H9 (cell line): ENCODE data around the gene DPF3. TPM values are rescaled to one million over a fixed set of nuclear protein-coding genes. Genes with fewer than 3 reads are reported as not detected.

Experiments
- DNase-seq: peaks from one replicate; pipeline ENCODE4 v3.0.0-alpha.2; 2017
- H2AFZ ChIP-seq: one replicate; pipeline ENCODE4 v1.6.1; 2013; ENCODE audit warnings: mild to moderate bottlenecking, low read length, control low read depth, moderate library complexity
- H2AK5ac ChIP-seq: 2 replicates; pipeline ENCODE4 v1.6.1; 2013; ENCODE audit warnings: low read length, control low read depth, mixed read lengths; ENCODE audit not compliant: insufficient read length
- H2BK120ac ChIP-seq: one replicate; pipeline ENCODE4 v1.6.1; 2013; ENCODE audit warnings: low read depth, mild to moderate bottlenecking, low read length, control low read depth, inconsistent platforms; ENCODE audit not compliant: poor library complexity, severe bottlenecking
- H2BK12ac ChIP-seq: 2 replicates; pipeline ENCODE4 v1.6.1; 2013; ENCODE audit warnings: low read length, control low read depth, mixed read lengths, low read depth; ENCODE audit not compliant: insufficient read length
- H2BK15ac ChIP-seq: 2 replicates; pipeline ENCODE4 v1.6.1; 2013; ENCODE audit warnings: low read depth, low read length, control low read depth
- H2BK20ac ChIP-seq: one replicate; pipeline ENCODE4 v1.6.1; 2013; ENCODE audit warnings: low read depth, mild to moderate bottlenecking, low read length, control low read depth, inconsistent platforms; ENCODE audit not compliant: poor library complexity, severe bottlenecking
- H2BK5ac ChIP-seq: 2 replicates; pipeline ENCODE4 v1.6.1; 2013; ENCODE audit warnings: low read length, control low read depth, mixed read lengths; ENCODE audit not compliant: insufficient read length
- H3K14ac ChIP-seq: 2 replicates; pipeline ENCODE4 v1.6.1; 2013; ENCODE audit warnings: low read length, control low read depth; ENCODE audit not compliant: insufficient read depth
- H3K18ac ChIP-seq: 2 replicates; pipeline ENCODE4 v1.6.1; 2013; ENCODE audit warnings: low read depth, mild to moderate bottlenecking, mixed read lengths, low read length, control low read depth; ENCODE audit not compliant: insufficient read length
- H3K23ac ChIP-seq: 2 replicates; pipeline ENCODE4 v1.6.1; 2013; ENCODE audit warnings: low read length, control low read depth, mixed read lengths, low read depth; ENCODE audit not compliant: insufficient read length
- H3K23me2 ChIP-seq: 2 replicates; pipeline ENCODE4 v1.6.1; 2013; ENCODE audit warnings: low read depth, mild to moderate bottlenecking, mixed read lengths, low read length, control low read depth; ENCODE audit not compliant: insufficient read length, poor library complexity, severe bottlenecking
- H3K27ac ChIP-seq: 2 replicates; pipeline ENCODE4 v1.5.1; 2013; ENCODE audit warnings: low read length, control low read depth, mixed read lengths, low read depth; ENCODE audit not compliant: insufficient read length
- H3K27me3 ChIP-seq: 2 replicates; pipeline ENCODE4 v1.6.1; 2013; ENCODE audit warnings: low read length, control low read depth, inconsistent platforms; ENCODE audit not compliant: insufficient read depth
- H3K4ac ChIP-seq: 2 replicates; pipeline ENCODE4 v1.6.1; 2013; ENCODE audit warnings: low read depth, mild to moderate bottlenecking, control low read depth, inconsistent platforms, low read length, moderate library complexity
- H3K4me1 ChIP-seq: 2 replicates; pipeline ENCODE4 v1.6.1; 2013; ENCODE audit warnings: low read length, control low read depth, inconsistent platforms; ENCODE audit not compliant: insufficient read depth
- H3K4me2 ChIP-seq: 2 replicates; pipeline ENCODE4 v1.6.1; 2013; ENCODE audit warnings: low read length, control low read depth, mixed read lengths; ENCODE audit not compliant: insufficient read length, insufficient read depth
- H3K56ac ChIP-seq: 2 replicates; pipeline ENCODE4 v1.6.1; 2013; ENCODE audit warnings: low read depth, mild to moderate bottlenecking, mixed read lengths, low read length, control low read depth; ENCODE audit not compliant: insufficient read length
- H3K79me1 ChIP-seq: 2 replicates; pipeline ENCODE4 v1.6.1; 2013; ENCODE audit warnings: low read depth, mild to moderate bottlenecking, moderate library complexity, low read length, control low read depth, inconsistent platforms; ENCODE audit not compliant: insufficient read depth, poor library complexity, severe bottlenecking
- H3K79me2 ChIP-seq: 2 replicates; pipeline ENCODE4 v1.6.1; 2013; ENCODE audit warnings: low read length, control low read depth, inconsistent platforms; ENCODE audit not compliant: insufficient read depth
- H3K9ac ChIP-seq: 2 replicates; pipeline ENCODE4 v1.6.1; 2013; ENCODE audit warnings: low read length, control low read depth, mixed read lengths; ENCODE audit not compliant: insufficient read length; ENCODE audit errors: extremely low read depth
- H3K9me3 ChIP-seq: one replicate; pipeline ENCODE4 v1.6.1; 2013; ENCODE audit warnings: low read depth, low read length, inconsistent platforms; ENCODE audit not compliant: control insufficient read depth
- H3T11ph ChIP-seq: one replicate; pipeline ENCODE4 v1.6.1; 2013; ENCODE audit warnings: mild to moderate bottlenecking, low read length, control low read depth, inconsistent platforms
- H4K20me1 ChIP-seq: one replicate; pipeline ENCODE4 v1.6.1; 2013; ENCODE audit not compliant: control insufficient read depth, insufficient read length, insufficient read depth
- H4K5ac ChIP-seq: 2 replicates; pipeline ENCODE4 v1.6.1; 2013; ENCODE audit warnings: low read depth, mild to moderate bottlenecking, mixed read lengths, low read length, control low read depth; ENCODE audit not compliant: insufficient read length
- H4K8ac ChIP-seq: replicated peaks from 2 replicates; pipeline ENCODE4 v1.6.1; 2013; ENCODE audit warnings: low read length, control low read depth, mixed read lengths, low read depth; ENCODE audit not compliant: insufficient read length
- H4K91ac ChIP-seq: 2 replicates; pipeline ENCODE4 v1.6.1; 2013; ENCODE audit warnings: low read depth, mild to moderate bottlenecking, moderate library complexity, mixed read lengths, low read length, control low read depth; ENCODE audit not compliant: insufficient read length
- H3K27ac Mint-ChIP-seq, 3 experiments: 2 replicates in 2 of 3; 3 replicates in 1 of 3; pipeline ENCODE4 v1.8.0; 2020 to 2021; ENCODE audit warnings: mixed read lengths in 3 of 3, mild to moderate bottlenecking in 1 of 3, moderate library complexity in 1 of 3
- H3K27me3 Mint-ChIP-seq: 2 replicates; pipeline ENCODE4 v1.8.0; 2021; ENCODE audit warnings: low read depth, mild to moderate bottlenecking, moderate library complexity, mixed read lengths
- H3K36me3 Mint-ChIP-seq, 3 experiments: 2 replicates in 2 of 3; 3 replicates in 1 of 3; pipeline ENCODE4 v1.8.0; 2020 to 2021; ENCODE audit warnings: low read depth in 3 of 3, mixed read lengths in 3 of 3; ENCODE audit not compliant: insufficient read depth in 1 of 3
- H3K4me1 Mint-ChIP-seq, 2 experiments: 2 replicates each; pipeline ENCODE4 v1.8.0; 2020; ENCODE audit warnings: mixed read lengths in 2 of 2
- H3K4me3 Mint-ChIP-seq, 2 experiments: 2 replicates in 1 of 2; 3 replicates in 1 of 2; pipeline ENCODE4 v1.8.0; 2020 to 2021; ENCODE audit warnings: mild to moderate bottlenecking in 2 of 2, mixed read lengths in 2 of 2, moderate library complexity in 1 of 2
- H3K9me3 Mint-ChIP-seq, 2 experiments: 2 replicates in 1 of 2; 3 replicates in 1 of 2; pipeline ENCODE4 v1.8.0; 2020; ENCODE audit warnings: mild to moderate bottlenecking in 2 of 2, mixed read lengths in 2 of 2, moderate library complexity in 1 of 2
- WGBS: extraction: QIAGEN DNeasy Blood & Tissue Kit; methylation state at CpG from one replicate; pipeline ENCODE4 v1.1.7; 2013; ENCODE audit warnings: missing lambda C conversion rate, low lambda C conversion rate, mixed read lengths; ENCODE audit not compliant: insufficient read length; ENCODE audit errors: extremely low coverage; 5-methylcytosine and 5-hydroxymethylcytosine counted together
- total RNA-seq: library from RNA; stranded (reverse); gene quantifications from 2 replicates; pipeline ENCODE4 v1.2.1, GENCODE V29; 2021
- TF ChIP-seq, protein P1 (sequence below): fragments of 200-600 bp; sonication (generic); conservative IDR thresholded peaks from 3 replicates; pipeline ENCODE4 v1.8.0; 2021; ENCODE audit warnings: antibody characterized with exemption, mild to moderate bottlenecking

Gene DPF3
- total RNA-seq, 1 experiment from 2014 or later = not detected

DNA sequence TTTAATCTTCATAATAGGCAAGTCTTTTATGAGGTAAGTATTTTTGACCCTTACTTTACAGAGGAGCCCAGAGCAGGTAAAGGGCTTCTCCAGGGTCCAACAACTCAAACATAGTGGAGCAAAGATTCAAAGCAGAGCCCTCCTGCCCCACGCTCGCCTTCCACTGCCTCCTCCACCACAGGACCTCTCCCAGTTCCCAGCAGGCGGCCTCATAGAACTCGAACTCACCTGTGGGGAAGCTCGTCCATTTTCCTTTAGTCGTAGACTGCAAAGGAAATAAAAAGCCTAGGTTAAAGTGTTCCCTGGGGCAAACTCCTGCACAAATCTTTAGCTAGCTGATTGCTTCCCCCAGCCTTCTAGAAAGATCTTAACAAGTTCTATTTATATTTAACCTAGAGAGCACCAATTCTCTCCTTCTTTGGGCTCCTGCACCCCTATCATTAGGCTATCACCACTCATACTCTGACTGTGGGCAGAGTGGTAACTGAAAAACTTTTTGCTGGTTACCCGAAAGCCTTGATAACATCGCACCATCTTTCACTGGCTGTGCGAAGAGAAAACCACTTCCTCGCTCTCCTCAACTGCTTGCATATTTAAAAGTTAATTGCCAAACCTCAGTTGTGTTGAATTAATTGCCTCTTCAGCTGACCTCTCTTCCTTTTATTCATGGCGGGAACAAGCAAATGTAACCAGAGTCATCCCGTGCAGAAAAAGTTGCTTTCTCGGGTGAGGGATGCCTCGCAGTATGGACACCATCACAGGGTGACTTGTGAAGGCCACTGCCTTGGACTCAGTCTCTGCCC lies 299.6 kb downstream of the DPF3 start:
- H3K9ac ChIP-seq = no peak overlapping the region
- H4K91ac ChIP-seq = no peak overlapping the region
- no peak overlapping the region for H2BK15ac ChIP-seq
- no peaks in the 10 kb centered on the region for H3K79me1 ChIP-seq
- no peak overlapping the region for H2BK120ac ChIP-seq
- H2BK20ac ChIP-seq = no peak overlapping the region
- no CpG with 5 or more reads among the region's 14 CpGs for WGBS
- H3K27me3 ChIP-seq = no peaks in the 10 kb centered on the region
- H2BK12ac ChIP-seq = no peak overlapping the region
- Mint-ChIP-seq H3K9me3 (no peaks in the 10 kb centered on the region), H3K4me3 (no peak overlapping the region), H3K4me1 (peaks cover 6 to 10% of the 10 kb centered on the region in 2 experiments), H3K27ac (no peak overlapping the region), H3K27me3 (no peaks in the 10 kb centered on the region), H3K36me3 (no peaks in the 10 kb centered on the region)
- no peak overlapping the region for H3T11ph ChIP-seq
- no peak overlapping the region for H3K4ac ChIP-seq
- no peak overlapping the region for H4K8ac ChIP-seq
- H3K23me2 ChIP-seq = no peaks in the 10 kb centered on the region
- no peaks in the 10 kb centered on the region for H4K20me1 ChIP-seq
- no peak overlapping the region for H3K18ac ChIP-seq
- no peak overlapping the region for H3K56ac ChIP-seq
- H3K4me2 ChIP-seq = no peak overlapping the region
- H3K4me1 ChIP-seq = no peaks in the 10 kb centered on the region
- no peaks in the 10 kb centered on the region for H3K9me3 ChIP-seq
- H2BK5ac ChIP-seq = no peak overlapping the region
- H2AK5ac ChIP-seq = no peak overlapping the region
- no peak overlapping the region for H3K14ac ChIP-seq
- DNase-seq = no peak
- no peak overlapping the region for H3K27ac ChIP-seq
- H3K23ac ChIP-seq = no peak overlapping the region
- no peak overlapping the region for H2AFZ ChIP-seq
- TF ChIP-seq, protein P1, sequence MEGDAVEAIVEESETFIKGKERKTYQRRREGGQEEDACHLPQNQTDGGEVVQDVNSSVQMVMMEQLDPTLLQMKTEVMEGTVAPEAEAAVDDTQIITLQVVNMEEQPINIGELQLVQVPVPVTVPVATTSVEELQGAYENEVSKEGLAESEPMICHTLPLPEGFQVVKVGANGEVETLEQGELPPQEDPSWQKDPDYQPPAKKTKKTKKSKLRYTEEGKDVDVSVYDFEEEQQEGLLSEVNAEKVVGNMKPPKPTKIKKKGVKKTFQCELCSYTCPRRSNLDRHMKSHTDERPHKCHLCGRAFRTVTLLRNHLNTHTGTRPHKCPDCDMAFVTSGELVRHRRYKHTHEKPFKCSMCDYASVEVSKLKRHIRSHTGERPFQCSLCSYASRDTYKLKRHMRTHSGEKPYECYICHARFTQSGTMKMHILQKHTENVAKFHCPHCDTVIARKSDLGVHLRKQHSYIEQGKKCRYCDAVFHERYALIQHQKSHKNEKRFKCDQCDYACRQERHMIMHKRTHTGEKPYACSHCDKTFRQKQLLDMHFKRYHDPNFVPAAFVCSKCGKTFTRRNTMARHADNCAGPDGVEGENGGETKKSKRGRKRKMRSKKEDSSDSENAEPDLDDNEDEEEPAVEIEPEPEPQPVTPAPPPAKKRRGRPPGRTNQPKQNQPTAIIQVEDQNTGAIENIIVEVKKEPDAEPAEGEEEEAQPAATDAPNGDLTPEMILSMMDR = no peak
- H3K79me2 ChIP-seq = no peaks in the 10 kb centered on the region
- no peak overlapping the region for H4K5ac ChIP-seq
